ENCODE measurements around the gene MAP7D2. TPM values are rescaled to one million over a fixed set of nuclear protein-coding genes. Genes with fewer than 3 reads are reported as not detected.
"Not testable (repeated sequence)": the region's sequence is repeated elsewhere in the genome, so short reads cannot be mapped to it uniquely, and the experiment has no call there.

Gene MAP7D2
- total and polyA plus RNA-seq, 2 of the 13 experiments (the other 11 are each of a cell fraction or from before 2014, with no cell fraction given) = 9.6 to 10.5 TPM

GRCh38 chrX:20127440-20127839, 10.7 kb upstream of the MAP7D2 start:
- POLR2A ChIA-PET; CTCF ChIA-PET (ENCODE audit: low intra/inter-chr PET ratio, low total read pairs); intact Hi-C loops (cut with micrococcal nuclease; ENCODE audit: unreplicated experiment); H3K36me3 ChIP-seq (replicated peaks in 1 of 2; ENCODE audit: control insufficient read depth in 1 of 2, insufficient read depth in 2 of 2, low read length in 2 of 2); H3K79me2 ChIP-seq (ENCODE audit: insufficient read depth, low read length); H3K4me2 ChIP-seq (ENCODE audit: low read depth, low read length); H3K27me3 ChIP-seq (ENCODE audit: control insufficient read depth in 1 of 2, insufficient read depth in 2 of 2, low read length in 2 of 2); H4K20me1 ChIP-seq (ENCODE audit: insufficient read depth, low read length); H3K9ac ChIP-seq (ENCODE audit: insufficient read depth, low read depth, low read length); H3K9me3 ChIP-seq (ENCODE audit: low read length); in situ Hi-C loops (cut with HindIII; ENCODE audit: extremely low pct_ligation_motif_present, low pct_unique_long_range_greater_than_20kb); H2AFZ ChIP-seq (ENCODE audit: low read length); H3K4me3 ChIP-seq (replicated peaks in 1 of 3; ENCODE audit: insufficient read depth in 1 of 3, low read depth in 2 of 3, low read length in 3 of 3); H3K27ac ChIP-seq (ENCODE audit: extremely low read length, insufficient read depth, low read length); DNase-seq (ENCODE audit: low spot score): not testable (repeated sequence)
- BruUV-seq (replicated peaks) = TSS peak; percentile 19
- WGBS (ENCODE audit: low lambda C conversion rate) = 5% methylated on average over 3 of the region's 3 CpGs
- TF ChIP-seq STAG1 (CRISPR knock-in tag; IDR thresholded peaks at IDR 0.05) = 0 out of 2 replicates have a peak, but pooled peaks have one; percentile 5
- peak; percentile 96 for FAIRE-seq
- 0 out of 3 replicates have a peak, but pooled peaks have one; percentile 36 for ATAC-seq
- H3K4me1 ChIP-seq (ENCODE audit: insufficient read depth, low read length) = peaks cover 18% of the 10 kb centered on the region

GRCh38 chrX:20126833-20127232, 10.1 kb upstream of the MAP7D2 start:
- DNase-seq (ENCODE audit: low spot score); H4K20me1 ChIP-seq (ENCODE audit: insufficient read depth, low read length); H3K79me2 ChIP-seq (ENCODE audit: insufficient read depth, low read length); intact Hi-C loops (cut with micrococcal nuclease; ENCODE audit: unreplicated experiment); H2AFZ ChIP-seq (ENCODE audit: low read length); H3K4me3 ChIP-seq (replicated peaks in 1 of 3; ENCODE audit: insufficient read depth in 1 of 3, low read depth in 2 of 3, low read length in 3 of 3); H3K36me3 ChIP-seq (replicated peaks in 1 of 2; ENCODE audit: control insufficient read depth in 1 of 2, insufficient read depth in 2 of 2, low read length in 2 of 2); H3K4me2 ChIP-seq (ENCODE audit: low read depth, low read length); in situ Hi-C loops (cut with HindIII; ENCODE audit: extremely low pct_ligation_motif_present, low pct_unique_long_range_greater_than_20kb); ATAC-seq; POLR2A ChIA-PET; H3K9me3 ChIP-seq (ENCODE audit: low read length); H3K27me3 ChIP-seq (ENCODE audit: control insufficient read depth in 1 of 2, insufficient read depth in 2 of 2, low read length in 2 of 2); H3K27ac ChIP-seq (ENCODE audit: extremely low read length, insufficient read depth, low read length); CTCF ChIA-PET (ENCODE audit: low intra/inter-chr PET ratio, low total read pairs); BruUV-seq (replicated peaks); H3K9ac ChIP-seq (ENCODE audit: insufficient read depth, low read depth, low read length): not testable (repeated sequence)
- 100% methylated on average over 1 of the region's 1 CpG for WGBS (ENCODE audit: low lambda C conversion rate)
- FAIRE-seq = peak; percentile 46
- peaks cover 18% of the 10 kb centered on the region for H3K4me1 ChIP-seq (ENCODE audit: insufficient read depth, low read length)

GRCh38 chrX:20124964-20125363, 8.3 kb upstream of the MAP7D2 start:
- peaks cover 18% of the 10 kb centered on the region for H3K4me1 ChIP-seq (ENCODE audit: insufficient read depth, low read length)
- H4K20me1 ChIP-seq (ENCODE audit: insufficient read depth, low read length) = 0 out of 2 replicates have a peak, but pooled peaks cover 4% of the 10 kb centered on the region
- no peak overlapping the region for H3K9ac ChIP-seq (ENCODE audit: insufficient read depth, low read depth, low read length)
- BruUV-seq (replicated peaks) = no TSS peak
- H3K4me2 ChIP-seq (ENCODE audit: low read depth, low read length) = no peak overlapping the region
- DNase-seq (ENCODE audit: low spot score) = no peak
- H3K27me3 ChIP-seq (ENCODE audit: control insufficient read depth in 1 of 2, insufficient read depth in 2 of 2, low read length in 2 of 2) = no peaks in the 10 kb centered on the region
- no peak for FAIRE-seq
- ChIA-PET CTCF (ENCODE audit: low intra/inter-chr PET ratio, low total read pairs) (no interaction called here), POLR2A (no interaction called here)
- 0 out of 2 replicates have a peak, but pooled peaks have one; percentile 16 for TF ChIP-seq HNF4A (CRISPR knock-in tag; IDR thresholded peaks at IDR 0.05)
- TF ChIP-seq TOPORS (CRISPR knock-in tag; IDR thresholded peaks at IDR 0.05) = no peak
- peak; percentile 53 for TF ChIP-seq RBM22 (optimal IDR thresholded peaks at IDR 0.05; ENCODE audit: low read length)
- TF ChIP-seq HNF4G (IDR thresholded peaks at IDR 0.05; ENCODE audit: borderline replicate concordance, low read depth, low read length) = 0 out of 2 replicates have a peak, but pooled peaks have one; percentile 21
- no peak for TF ChIP-seq HNF4G (CRISPR knock-in tag; IDR thresholded peaks at IDR 0.05; ENCODE audit: borderline replicate concordance, low read depth)
- intact Hi-C loops (cut with micrococcal nuclease; ENCODE audit: unreplicated experiment) = no loop called here
- no peak overlapping the region for H2AFZ ChIP-seq (ENCODE audit: low read length)
- no peak; the same call in 2 of the 3 replicates for ATAC-seq
- H3K9me3 ChIP-seq (ENCODE audit: low read length) = no peaks in the 10 kb centered on the region
- no peak overlapping the region for H3K27ac ChIP-seq (ENCODE audit: extremely low read length, insufficient read depth, low read length)
- no peak overlapping the region for H3K4me3 ChIP-seq (replicated peaks in 1 of 3; ENCODE audit: insufficient read depth in 1 of 3, low read depth in 2 of 3, low read length in 3 of 3)
- H3K79me2 ChIP-seq (ENCODE audit: insufficient read depth, low read length) = no peaks in the 10 kb centered on the region
- 0 out of 5 replicates have a peak, but pooled peaks cover 0 to 3% of the 10 kb centered on the region in 2 experiments for H3K36me3 ChIP-seq (replicated peaks in 1 of 2; ENCODE audit: control insufficient read depth in 1 of 2, insufficient read depth in 2 of 2, low read length in 2 of 2)
- in situ Hi-C loops (cut with HindIII; ENCODE audit: extremely low pct_ligation_motif_present, low pct_unique_long_range_greater_than_20kb) = no loop called here

Measured in HepG2 (cell line).